Naive thymus-derived CD4-positive, alpha-beta T cell (primary cell): Measurements from ENCODE around the gene KRT4. TPM values are rescaled to one million over a fixed set of nuclear protein-coding genes. Genes with fewer than 3 reads are reported as not detected.
A peak's percentile ranks its signal among the peaks of the same experiment; 100 is the strongest.
"Not testable (repeated sequence)": the region's sequence is repeated elsewhere in the genome, so short reads cannot be mapped to it uniquely, and the experiment has no call there.

Experiments used
- ATAC-seq: fragments of 150-1000 bp; cut with Tn5 transposase; 2 replicates; pipeline ENCODE4 v1.10.0; 2021; ENCODE audit warnings: mild to moderate bottlenecking, moderate library complexity
- CTCF ChIA-PET: fragments of 350-600 bp; sonication (Branson Sonifier 250); formaldehyde crosslinking; loops from one replicate; lab custom pipeline; 2021; ENCODE audit warnings: antibody characterized with exemption; lab: Charles Lee
- POLR2A ChIA-PET: fragments of 350-600 bp; sonication (Branson Sonifier 250); formaldehyde crosslinking; loops from one replicate; lab custom pipeline; 2021; ENCODE audit warnings: antibody characterized with exemption, inconsistent platforms; lab: Charles Lee
- DNase-seq, 9 donors: peaks; one replicate each; pipeline versions ENCODE4 v3.0.0 to v3.0.0-alpha.2; 2020 to 2022; ENCODE audit warnings: mixed read lengths in 1 of 9
- H3K27ac ChIP-seq: one replicate; pipeline ENCODE4 v1.7.0; 2013; ENCODE audit warnings: mild to moderate bottlenecking, low read depth, low read length, moderate library complexity
- H3K27me3 ChIP-seq, 2 donors: one replicate each; pipeline ENCODE4 v1.7.0; 2013; ENCODE audit warnings: low read length in 2 of 2, mild to moderate bottlenecking in 2 of 2, moderate library complexity in 2 of 2; ENCODE audit not compliant: control insufficient read depth in 2 of 2, insufficient read depth in 2 of 2
- H3K36me3 ChIP-seq, 3 experiments: 1 replicate in 2 of 3; 2 replicates in 1 of 3; pipeline ENCODE4 v1.7.0; 2013; ENCODE audit warnings: low read length in 3 of 3, mild to moderate bottlenecking in 3 of 3, moderate library complexity in 1 of 3; ENCODE audit not compliant: insufficient read depth in 3 of 3, control insufficient read depth in 2 of 3
- H3K4me1 ChIP-seq, 2 donors: one replicate each; pipeline ENCODE4 v1.7.0; 2013; ENCODE audit warnings: low read length in 2 of 2, mild to moderate bottlenecking in 2 of 2, moderate library complexity in 1 of 2; ENCODE audit not compliant: control insufficient read depth in 2 of 2, insufficient read depth in 2 of 2
- H3K4me3 ChIP-seq: 2 replicates; pipeline ENCODE4 v1.7.0; 2013; ENCODE audit warnings: mild to moderate bottlenecking, low read length
- H3K9me3 ChIP-seq, 3 experiments: 1 replicate in 2 of 3; 2 replicates in 1 of 3; pipeline ENCODE4 v1.7.0; 2013; ENCODE audit warnings: low read length in 3 of 3; ENCODE audit not compliant: control insufficient read depth in 2 of 3
- H3K27ac Mint-ChIP-seq, 9 donors: one replicate each; pipeline ENCODE4 v1.8.0; 2020 to 2022; ENCODE audit warnings: mixed read lengths in 9 of 9, mild to moderate bottlenecking in 8 of 9, moderate library complexity in 5 of 9, inconsistent platforms in 2 of 9
- H3K27me3 Mint-ChIP-seq, 5 donors: one replicate each; pipeline ENCODE4 v1.8.0; 2021 to 2022; ENCODE audit warnings: mixed read lengths in 5 of 5, mild to moderate bottlenecking in 1 of 5
- H3K36me3 Mint-ChIP-seq, 5 donors: one replicate each; pipeline ENCODE4 v1.8.0; 2020 to 2022; ENCODE audit warnings: mixed read lengths in 5 of 5, mild to moderate bottlenecking in 3 of 5, inconsistent platforms in 1 of 5
- H3K4me1 Mint-ChIP-seq, 7 donors: one replicate each; pipeline ENCODE4 v1.8.0; 2020 to 2022; ENCODE audit warnings: mixed read lengths in 7 of 7, mild to moderate bottlenecking in 3 of 7, inconsistent platforms in 1 of 7
- H3K4me3 Mint-ChIP-seq, 10 donors: one replicate each; pipeline ENCODE4 v1.8.0; 2020 to 2022; ENCODE audit warnings: mild to moderate bottlenecking in 10 of 10, mixed read lengths in 10 of 10, moderate library complexity in 6 of 10, inconsistent platforms in 2 of 10
- H3K9me3 Mint-ChIP-seq, 11 donors: one replicate each; pipeline ENCODE4 v1.8.0; 2020 to 2022; ENCODE audit warnings: mixed read lengths in 11 of 11, mild to moderate bottlenecking in 4 of 11, inconsistent platforms in 1 of 11, moderate library complexity in 1 of 11
- intact Hi-C, 2 donors: fragments of 100-400 bp; cut with micrococcal nuclease; formaldehyde crosslinking; loops; one replicate each; pipeline ENCODE4 v1.15.1; 2023
- polyA plus RNA-seq, 2 donors: library from polyadenylated mRNA; unstranded; fragments of 300-500 nt; fragmentation: Illumina TruSeq; gene quantifications; one replicate each; pipeline ENCODE4 v1.2.3, GENCODE V29; 2021
- total RNA-seq, 6 experiments: library from RNA in 5 of 6; stranded (reverse) in 5 of 6; gene quantifications; 1 replicate in 5 of 6; 2 replicates in 1 of 6; pipeline ENCODE4 v1.2.3 and lab custom pipeline; 2021 to 2026

KRT4 gene
- total and polyA plus RNA-seq, 7 experiments from 2014 or later, result not detected

- no peak within 1 kb of the TSS for H3K27ac ChIP-seq
- no peaks in the 10 kb centered on the region for H3K36me3 ChIP-seq
- intact Hi-C loops, result no loop called here
- H3K4me1 ChIP-seq, result no peaks in the 10 kb centered on the region
- no peaks in the 10 kb centered on the region for H3K27me3 ChIP-seq
- Mint-ChIP-seq H3K36me3 (no peaks in the 10 kb centered on the region), H3K27ac (no peak within 1 kb of the TSS), H3K4me1 (peaks cover 0 to 18% (median 11%) of the 10 kb centered on the region in 7 donors), H3K9me3 (no peaks in the 10 kb centered on the region), H3K27me3 (peaks cover 0 to 18% (median 0%) of the 10 kb centered on the region in 5 donors), H3K4me3 (no peak within 1 kb of the TSS)
- ATAC-seq (no peak), DNase-seq (no peak)
- no peak within 1 kb of the TSS for H3K4me3 ChIP-seq
- H3K9me3 ChIP-seq, result no peaks in the 10 kb centered on the region
- CTCF ChIA-PET, result no interaction called here
- POLR2A ChIA-PET, result interaction anchor here (0.8 kb wide), 1 partner anchor 274 kb away, joined by 3 read pairs; no protein-coding TSS in a partner anchor
Observed at GRCh38 chr12:52795694-52796428, 18.1 kb downstream of the KRT4 start, which contains the start of gene KRT3. Gene KRT3, minus strand, starts transcription at chr12:52796117. Its CDS starts 75 bp downstream, at chr12:52796042.

DNA sequence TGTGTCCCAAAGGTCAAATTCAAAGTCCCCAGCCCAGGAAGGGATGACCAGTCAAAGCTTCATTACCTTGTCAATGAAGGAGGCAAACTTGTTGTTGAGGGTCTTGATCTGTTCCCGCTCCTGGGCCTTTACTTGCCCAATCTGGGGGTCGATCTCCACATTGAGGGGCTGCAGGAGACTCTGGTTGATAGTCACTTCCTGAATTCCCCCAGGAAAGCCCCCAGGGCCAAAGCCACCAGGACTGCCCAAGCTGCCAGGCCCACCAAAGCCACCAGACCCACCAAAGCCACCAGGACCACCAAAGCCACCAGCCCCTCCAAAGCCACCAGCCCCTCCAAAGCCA is 18.6 kb downstream of the KRT4 start:
- POLR2A ChIA-PET, H3K36me3 Mint-ChIP-seq, H3K4me3 ChIP-seq, H3K27ac Mint-ChIP-seq, H3K4me1 ChIP-seq, H3K9me3 ChIP-seq, H3K27ac ChIP-seq, H3K27me3 ChIP-seq, H3K36me3 ChIP-seq, H3K9me3 Mint-ChIP-seq, intact Hi-C loops, ATAC-seq, DNase-seq, H3K4me3 Mint-ChIP-seq: not testable (repeated sequence)
- peaks cover 0 to 21% (median 14%) of the 10 kb centered on the region in 7 donors for H3K4me1 Mint-ChIP-seq
- CTCF ChIA-PET, result interaction anchor here (1.1 kb wide), 1 partner anchor 84 kb away, joined by 3 read pairs; no protein-coding TSS in a partner anchor
- peaks cover 4 to 23% (median 6%) of the 10 kb centered on the region in 5 donors for H3K27me3 Mint-ChIP-seq

DNA sequence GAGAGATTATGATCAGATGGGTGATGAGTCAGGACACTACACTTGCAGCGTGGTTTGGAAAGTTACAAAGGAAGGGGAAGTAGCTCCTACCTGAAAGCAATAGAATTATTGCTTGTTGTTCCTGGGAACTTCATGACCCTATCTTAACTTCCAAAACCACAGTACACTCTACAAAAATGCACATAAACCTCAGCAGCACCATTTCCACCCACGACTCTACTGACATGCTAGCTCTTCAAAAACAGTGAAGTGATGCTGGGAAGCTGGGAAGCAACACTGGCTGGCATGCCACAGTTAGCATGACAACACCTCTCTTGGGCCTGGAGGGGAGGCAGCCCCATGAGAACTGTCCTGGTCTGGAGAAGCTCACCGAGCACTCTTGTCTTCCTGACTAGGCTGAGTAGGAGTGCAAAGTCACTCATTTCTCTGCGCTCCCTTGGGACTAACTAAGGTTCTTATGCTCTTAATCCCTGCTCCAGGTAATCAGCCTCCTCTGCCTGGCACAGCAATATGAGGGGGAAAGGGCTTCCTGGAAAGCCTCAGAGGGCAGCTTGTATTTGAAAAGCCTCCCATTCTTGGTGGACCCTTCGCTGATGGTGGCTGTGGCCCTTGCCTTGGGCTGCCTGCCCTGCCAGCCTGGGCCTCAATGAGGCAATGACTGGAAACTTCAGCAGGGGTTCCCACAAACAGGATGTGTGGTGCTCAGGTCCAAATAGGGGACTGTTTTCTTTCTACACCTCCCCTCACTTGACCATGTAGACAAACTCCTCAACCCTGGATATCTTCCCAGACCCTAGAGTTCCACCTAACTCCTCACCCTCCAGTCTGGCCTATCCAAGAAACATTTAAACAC is 19.2 kb downstream of the KRT4 start:
- H3K27me3 ChIP-seq, result no peaks in the 10 kb centered on the region
- Mint-ChIP-seq H3K4me1 (peaks cover 4 to 27% (median 18%) of the 10 kb centered on the region in 7 donors), H3K4me3 (no peak overlapping the region), H3K27ac (no peak overlapping the region), H3K36me3 (no peaks in the 10 kb centered on the region), H3K9me3 (no peaks in the 10 kb centered on the region), H3K27me3 (peaks cover 7 to 29% (median 10%) of the 10 kb centered on the region in 5 donors)
- no peak overlapping the region for H3K27ac ChIP-seq
- DNase-seq (no peak), ATAC-seq (no peak)
- H3K4me3 ChIP-seq, result no peak overlapping the region
- intact Hi-C loops, result no loop called here
- CTCF ChIA-PET, result interaction anchor here (1.1 kb wide), 1 partner anchor 85 kb away, joined by 3 read pairs; no protein-coding TSS in a partner anchor
- no peaks in the 10 kb centered on the region for H3K36me3 ChIP-seq
- no peaks in the 10 kb centered on the region for H3K9me3 ChIP-seq
- POLR2A ChIA-PET, result no interaction called here
- H3K4me1 ChIP-seq, result peaks cover 0 to 5% of the 10 kb centered on the region in 2 donors

DNA sequence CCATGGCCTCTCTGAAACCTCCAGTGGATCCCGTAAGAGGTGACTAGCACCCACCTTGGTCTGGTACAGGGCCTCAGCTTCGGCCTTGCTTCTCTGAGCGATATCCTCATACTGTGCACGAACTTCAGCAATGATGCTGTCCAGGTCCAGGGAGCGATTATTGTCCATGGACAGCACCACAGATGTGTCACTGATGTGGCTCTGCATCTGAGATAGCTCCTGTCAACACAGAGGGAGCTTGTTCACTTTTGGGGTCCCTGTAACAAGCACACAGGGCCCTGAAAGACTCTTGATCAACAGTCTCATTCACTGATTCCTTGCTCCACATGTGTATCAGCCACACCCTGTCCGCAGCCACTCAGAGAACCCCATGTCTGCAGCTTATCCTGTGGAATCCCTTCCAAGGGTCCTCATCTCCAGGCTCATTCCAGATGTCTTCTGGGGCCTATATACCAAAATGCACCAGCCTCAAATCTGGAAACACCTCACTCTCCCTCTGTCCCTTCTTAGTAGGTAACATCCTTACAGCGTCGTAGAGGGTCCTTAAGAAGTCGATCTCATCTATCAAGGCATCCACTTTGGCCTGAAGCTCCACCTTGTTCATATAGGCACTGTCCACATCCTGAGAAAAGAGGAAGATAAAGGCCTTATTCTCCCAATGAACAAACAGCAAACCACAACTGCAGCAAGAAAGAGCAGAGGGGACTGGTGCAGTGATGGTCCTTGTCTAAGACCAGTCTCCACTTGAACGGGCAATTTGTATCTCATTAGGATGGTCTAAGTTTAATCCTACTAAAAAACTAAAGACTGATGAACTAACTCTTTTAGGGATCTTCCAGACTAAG is 21.5 kb downstream of the KRT4 start:
- Mint-ChIP-seq H3K4me1 (peaks cover 8 to 36% (median 26%) of the 10 kb centered on the region in 7 donors), H3K36me3 (no peaks in the 10 kb centered on the region), H3K27ac (peak overlapping the region in 2 of 9 donors; percentile 5 to 67), H3K9me3 (peaks cover 0 to 1% (median 0%) of the 10 kb centered on the region in 11 donors), H3K27me3 (peaks cover 20 to 46% (median 27%) of the 10 kb centered on the region in 5 donors), H3K4me3 (no peak overlapping the region)
- no peaks in the 10 kb centered on the region for H3K27me3 ChIP-seq
- no peak for DNase-seq
- peaks cover 0 to 5% of the 10 kb centered on the region in 2 donors for H3K4me1 ChIP-seq
- POLR2A ChIA-PET, result no interaction called here
- CTCF ChIA-PET, result no interaction called here
- H3K9me3 ChIP-seq, result no peaks in the 10 kb centered on the region
- no peaks in the 10 kb centered on the region for H3K36me3 ChIP-seq
- H3K4me3 ChIP-seq, result no peak overlapping the region
- no peak overlapping the region for H3K27ac ChIP-seq
- intact Hi-C loops, result no loop called here
- ATAC-seq, result no peak

DNA sequence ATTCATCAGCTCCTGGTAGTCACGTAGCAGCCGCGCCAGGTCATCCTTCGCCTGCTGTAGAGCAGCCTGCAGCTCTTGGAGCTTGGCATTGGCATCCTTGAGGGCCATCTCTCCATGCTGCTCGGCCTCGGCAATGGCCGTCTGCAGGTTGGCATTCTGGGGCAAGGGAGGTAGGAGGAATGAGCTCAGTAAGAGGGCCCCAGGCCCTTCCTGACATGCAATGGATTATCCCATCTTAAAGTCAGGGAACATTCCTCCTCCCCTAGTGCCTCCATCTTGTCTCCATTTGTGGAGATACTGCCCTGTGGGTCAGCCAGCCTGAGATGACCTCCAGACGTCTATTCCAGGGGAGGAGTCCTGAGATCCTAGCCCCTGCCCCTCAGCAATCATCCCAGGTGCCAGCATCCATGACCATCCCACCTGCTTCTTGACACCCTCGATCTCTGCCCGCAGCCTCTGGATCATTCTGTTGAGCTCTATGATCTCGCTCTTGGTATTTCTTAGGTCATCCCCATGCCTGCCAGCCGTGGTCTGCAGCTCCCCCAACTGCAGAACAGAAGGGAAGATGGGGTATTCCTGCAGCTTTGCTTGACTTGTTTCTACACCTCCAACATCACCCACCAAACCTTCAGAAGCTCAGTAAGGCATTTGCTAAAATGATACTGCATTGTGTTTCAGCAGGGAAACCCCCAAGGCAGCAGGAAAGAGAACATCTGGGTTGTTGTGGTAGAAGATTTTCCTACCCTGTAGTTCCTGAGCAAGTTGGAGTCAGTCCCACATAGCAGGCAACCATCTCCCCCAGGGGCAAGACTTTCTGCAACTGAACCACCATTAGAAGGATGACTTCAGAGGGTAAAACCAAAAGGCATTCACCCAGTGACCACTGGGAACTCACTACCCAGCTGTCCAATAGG is 22.4 kb downstream of the KRT4 start:
- intact Hi-C loops, result no loop called here
- no peaks in the 10 kb centered on the region for H3K36me3 Mint-ChIP-seq
- no peak for ATAC-seq
- H3K27me3 Mint-ChIP-seq, result peaks cover 20 to 49% (median 27%) of the 10 kb centered on the region in 5 donors
- H3K4me1 Mint-ChIP-seq, result peaks cover 8 to 36% (median 26%) of the 10 kb centered on the region in 7 donors
- H3K27ac ChIP-seq, result no peak overlapping the region
- no peaks in the 10 kb centered on the region for H3K36me3 ChIP-seq
- no peak overlapping the region for H3K4me3 ChIP-seq
- H3K27ac Mint-ChIP-seq, result no peak overlapping the region
- ChIA-PET CTCF (no interaction called here), POLR2A (no interaction called here)
- peaks cover 0 to 1% (median 0%) of the 10 kb centered on the region in 11 donors for H3K9me3 Mint-ChIP-seq
- peaks cover 0 to 5% of the 10 kb centered on the region in 2 donors for H3K4me1 ChIP-seq
- DNase-seq, result no peak
- no peaks in the 10 kb centered on the region for H3K27me3 ChIP-seq
- peak overlapping the region in 1 of 10 donors; percentile 0 for H3K4me3 Mint-ChIP-seq
- H3K9me3 ChIP-seq, result no peaks in the 10 kb centered on the region
